Gastroesophageal sphincter (tissue), 4 donors: ENCODE results near the gene ZNF410. TPM values are rescaled to one million over a fixed set of nuclear protein-coding genes. Genes with fewer than 3 reads are reported as not detected.
"Not testable (repeated sequence)": the region's sequence is repeated elsewhere in the genome, so short reads cannot be mapped to it uniquely, and the experiment has no call there.

ENCODE experiments used
- ATAC-seq: fragments of 150-250 bp; one replicate; pipeline ENCODE4 v1.9.1; 2016; ENCODE audit warnings: mild to moderate bottlenecking, moderate library complexity
- H3K27ac ChIP-seq, 4 donors: fragments of 200-600 bp; sonication (generic) in 3 of 4; 1 replicate in 3 of 4; 2 replicates in 1 of 4; pipeline ENCODE4 v1.5.1; 2016 to 2019
- H3K27me3 ChIP-seq: fragments of 200-600 bp; sonication (generic); one replicate; pipeline ENCODE4 v1.5.1; 2019
- H3K36me3 ChIP-seq, 2 donors: fragments of 200-600 bp; sonication (generic); one replicate each; pipeline ENCODE4 v1.5.1; 2019; ENCODE audit warnings: control low read depth in 1 of 2
- H3K4me1 ChIP-seq, 3 donors: fragments of 200-600 bp; sonication (generic); 1 replicate in 2 of 3; 2 replicates in 1 of 3; pipeline ENCODE4 v1.5.1; 2016 to 2019; ENCODE audit warnings: control low read depth in 2 of 3
- H3K4me3 ChIP-seq, 2 donors: fragments of 200-600 bp; sonication (generic); one replicate each; pipeline ENCODE4 v1.5.1; 2019; ENCODE audit warnings: mild to moderate bottlenecking in 1 of 2, moderate library complexity in 1 of 2
- H3K9me3 ChIP-seq, 3 donors: fragments of 200-600 bp; sonication (generic); one replicate each; pipeline ENCODE4 v1.5.1; 2017 to 2019; ENCODE audit warnings: control low read depth in 2 of 3
- CTCF ChIP-seq, 4 experiments: fragments of 200-600 bp in 2 of 4; fragments of 450-650 bp in 2 of 4; sonication (generic) in 1 of 4; IDR thresholded peaks; one replicate each; pipeline ENCODE4 v1.5.1; 2017 to 2019; ENCODE audit warnings: antibody characterized with exemption in 4 of 4, mild to moderate bottlenecking in 2 of 4, moderate library complexity in 2 of 4
- EP300 ChIP-seq: sonication (generic); formaldehyde crosslinking; IDR thresholded peaks from one replicate; pipeline ENCODE4 v1.6.1; 2017; ENCODE audit warnings: antibody characterized with exemption, mild to moderate bottlenecking
- POLR2A ChIP-seq, 2 donors: fragments of 450-650 bp; IDR thresholded peaks; one replicate each; pipeline ENCODE4 v1.6.1; 2017; ENCODE audit warnings: antibody characterized with exemption in 2 of 2, mild to moderate bottlenecking in 2 of 2, moderate library complexity in 1 of 2
- POLR2AphosphoS5 ChIP-seq: sonication (generic); formaldehyde crosslinking; IDR thresholded peaks from one replicate; pipeline ENCODE4 v1.6.1; 2017; ENCODE audit warnings: antibody characterized with exemption
- WGBS, 2 donors: methylation state at CpG; one replicate each; pipeline ENCODE4 v1.1.5; 2018; ENCODE audit warnings: low coverage in 1 of 2; 5-methylcytosine and 5-hydroxymethylcytosine counted together
- total RNA-seq, 4 donors: library from RNA; depleted of rRNA; stranded (reverse); fragments of >200 nt; gene quantifications; one replicate each; pipeline ENCODE4 v1.1.0, GENCODE V29; 2016

Gene ZNF410
- total RNA-seq, 4 donors from 2014 or later, result 41.7 to 62.3 (median 52.5) TPM

GRCh38 chr14:73889376-73889775 lies 2.7 kb downstream of the ZNF410 start:
- Histone ChIP-seq H3K27ac (no peak overlapping the region), H3K4me1 (peaks cover 0 to 49% (median 7%) of the 10 kb centered on the region in 3 donors), H3K36me3 (peaks cover 0 to 18% of the 10 kb centered on the region in 2 donors), H3K27me3 (no peaks in the 10 kb centered on the region), H3K4me3 (no peak overlapping the region), H3K9me3 (no peaks in the 10 kb centered on the region)
- WGBS, 2 donors, result 64 to 70% methylated on average over 4 to 5 of the region's 5 CpGs
- TF ChIP-seq POLR2AphosphoS5 (no peak), EP300 (no peak), CTCF (IDR thresholded peaks at IDR 0.05) (no peak), POLR2A (IDR thresholded peaks at IDR 0.05) (no peak)
- ATAC-seq, result no peak

DNA sequence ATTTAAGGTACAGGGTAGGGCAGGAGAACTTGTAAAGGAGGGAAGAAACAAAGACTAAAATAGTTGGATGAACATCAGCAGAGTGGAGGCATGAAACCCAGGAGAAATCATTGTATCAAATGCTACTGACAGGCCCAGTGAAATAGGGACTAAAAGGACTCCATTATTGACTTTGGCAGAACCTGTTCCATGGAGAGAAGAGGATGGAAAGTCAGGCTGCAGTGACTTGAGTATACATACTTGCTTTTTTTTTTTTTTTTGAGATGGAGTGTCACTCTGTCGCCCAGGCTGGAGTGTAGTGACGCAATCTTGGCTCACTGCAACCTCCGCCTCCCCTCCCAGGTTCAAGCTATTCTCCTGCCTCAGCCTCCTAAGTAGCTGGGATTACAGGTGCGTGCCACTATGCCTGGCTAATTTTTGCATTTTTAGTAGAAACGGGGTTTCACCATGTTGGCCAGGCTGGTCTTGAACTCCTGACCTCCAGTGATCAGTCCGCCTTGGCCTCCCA lies 7.6 kb downstream of the ZNF410 start:
- peaks cover 0 to 12% (median 0%) of the 10 kb centered on the region in 3 donors for H3K4me1 ChIP-seq
- H3K4me3 ChIP-seq, H3K27me3 ChIP-seq, H3K9me3 ChIP-seq, H3K27ac ChIP-seq, ATAC-seq: not testable (repeated sequence)
- H3K36me3 ChIP-seq, result peaks cover 0 to 67% of the 10 kb centered on the region in 2 donors
- WGBS, 2 donors, result 88 to 100% methylated on average over 1 to 4 of the region's 6 CpGs

GRCh38 chr14:73895939-73896338 lies 9.3 kb downstream of the ZNF410 start:
- Histone ChIP-seq H3K4me1 (peaks cover 0 to under 1% (median 0%) of the 10 kb centered on the region in 3 donors), H3K27me3 (no peaks in the 10 kb centered on the region), H3K36me3 (peaks cover 0 to 84% of the 10 kb centered on the region in 2 donors), H3K4me3 (no peak overlapping the region), H3K9me3 (no peaks in the 10 kb centered on the region), H3K27ac (no peak overlapping the region)
- 65 to 82% methylated on average over 1 of the region's 1 CpG for WGBS, 2 donors
- TF ChIP-seq POLR2AphosphoS5 (no peak), EP300 (no peak), CTCF (IDR thresholded peaks at IDR 0.05) (no peak), POLR2A (IDR thresholded peaks at IDR 0.05) (no peak)
- no peak for ATAC-seq

DNA sequence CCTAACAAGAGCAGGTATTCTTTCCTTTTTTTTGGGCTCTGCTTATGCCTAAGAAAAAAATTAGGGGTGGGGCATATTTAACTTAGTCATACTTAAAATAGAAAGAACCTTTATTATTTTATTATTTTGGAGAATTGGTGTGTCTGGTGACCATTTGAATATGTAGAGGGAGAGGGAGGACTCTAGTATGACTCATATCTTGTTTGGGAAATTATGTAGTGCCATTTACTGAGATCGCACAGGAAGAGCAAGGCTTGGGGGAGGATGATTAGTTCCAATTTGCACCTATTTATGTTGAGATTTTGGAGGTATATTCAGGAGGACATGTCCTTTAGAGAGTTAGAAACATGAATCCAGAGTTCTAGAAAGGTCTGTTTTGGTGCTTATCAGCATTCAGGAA lies 9.9 kb downstream of the ZNF410 start:
- Histone ChIP-seq H3K4me1 (no peaks in the 10 kb centered on the region), H3K36me3 (peaks cover 0 to 90% of the 10 kb centered on the region in 2 donors), H3K27me3 (no peaks in the 10 kb centered on the region), H3K27ac (no peak overlapping the region), H3K9me3 (no peaks in the 10 kb centered on the region), H3K4me3 (no peak overlapping the region)
- TF ChIP-seq CTCF (IDR thresholded peaks at IDR 0.05) (no peak), EP300 (no peak), POLR2AphosphoS5 (no peak), POLR2A (IDR thresholded peaks at IDR 0.05) (no peak)
- WGBS, 2 donors, result 64 to 67% methylated on average over 1 of the region's 1 CpG
- ATAC-seq, result no peak

GRCh38 chr14:73903028-73903427 lies 16.4 kb downstream of the ZNF410 start:
- WGBS, 2 donors, result 63 to 83% methylated on average over 3 of the region's 3 CpGs
- TF ChIP-seq EP300 (no peak), CTCF (IDR thresholded peaks at IDR 0.05) (no peak), POLR2A (IDR thresholded peaks at IDR 0.05) (no peak), POLR2AphosphoS5 (no peak)
- ATAC-seq, result no peak
- no peaks in the 10 kb centered on the region for H3K4me1 ChIP-seq
- H3K9me3 ChIP-seq, result no peaks in the 10 kb centered on the region
- peaks cover 7 to 98% of the 10 kb centered on the region in 2 donors for H3K36me3 ChIP-seq
- H3K27ac ChIP-seq, result no peak overlapping the region
- no peak overlapping the region for H3K4me3 ChIP-seq
- H3K27me3 ChIP-seq, result no peaks in the 10 kb centered on the region
